GM18868 (cell line): ENCODE data around the gene PLCB3.

Source experiments
- ATAC-seq: cut with Tn5 transposase; IDR thresholded peaks from one replicate; pipeline ENCODE4 v1.9.1; 2021; ENCODE audit warnings: mild to moderate bottlenecking, moderate library complexity; ENCODE audit not compliant: unreplicated experiment

PLCB3 gene

GRCh38 chr11:64220798-64221197 lies 30.5 kb upstream of the PLCB3 start:
- ATAC-seq: no peak

- ATAC-seq: no peak
Measured at GRCh38 chr11:64222651-64223000, 28.7 kb upstream of the PLCB3 start.

DNA sequence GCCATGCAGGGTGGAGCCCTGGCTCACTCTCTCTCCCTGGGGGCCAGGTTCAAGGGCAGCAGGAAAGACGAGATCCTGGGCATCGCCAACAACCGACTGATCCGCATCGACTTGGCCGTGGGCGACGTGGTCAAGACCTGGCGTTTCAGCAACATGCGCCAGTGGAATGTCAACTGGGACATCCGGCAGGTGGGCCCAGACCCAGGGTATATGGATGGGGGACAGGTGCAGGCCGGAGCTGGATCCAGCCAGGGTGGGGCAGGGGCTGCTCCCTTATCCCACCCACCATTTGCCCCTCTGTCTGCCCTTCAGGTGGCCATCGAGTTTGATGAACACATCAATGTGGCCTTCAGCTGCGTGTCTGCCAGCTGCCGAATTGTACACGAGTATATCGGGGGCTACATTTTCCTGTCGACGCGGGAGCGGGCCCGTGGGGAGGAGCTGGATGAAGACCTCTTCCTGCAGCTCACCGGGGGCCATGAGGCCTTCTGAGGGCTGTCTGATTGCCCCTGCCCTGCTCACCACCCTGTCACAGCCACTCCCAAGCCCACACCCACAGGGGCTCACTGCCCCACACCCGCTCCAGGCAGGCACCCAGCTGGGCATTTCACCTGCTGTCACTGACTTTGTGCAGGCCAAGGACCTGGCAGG lies 28.2 kb upstream of the PLCB3 start:
- ATAC-seq: no peak

DNA sequence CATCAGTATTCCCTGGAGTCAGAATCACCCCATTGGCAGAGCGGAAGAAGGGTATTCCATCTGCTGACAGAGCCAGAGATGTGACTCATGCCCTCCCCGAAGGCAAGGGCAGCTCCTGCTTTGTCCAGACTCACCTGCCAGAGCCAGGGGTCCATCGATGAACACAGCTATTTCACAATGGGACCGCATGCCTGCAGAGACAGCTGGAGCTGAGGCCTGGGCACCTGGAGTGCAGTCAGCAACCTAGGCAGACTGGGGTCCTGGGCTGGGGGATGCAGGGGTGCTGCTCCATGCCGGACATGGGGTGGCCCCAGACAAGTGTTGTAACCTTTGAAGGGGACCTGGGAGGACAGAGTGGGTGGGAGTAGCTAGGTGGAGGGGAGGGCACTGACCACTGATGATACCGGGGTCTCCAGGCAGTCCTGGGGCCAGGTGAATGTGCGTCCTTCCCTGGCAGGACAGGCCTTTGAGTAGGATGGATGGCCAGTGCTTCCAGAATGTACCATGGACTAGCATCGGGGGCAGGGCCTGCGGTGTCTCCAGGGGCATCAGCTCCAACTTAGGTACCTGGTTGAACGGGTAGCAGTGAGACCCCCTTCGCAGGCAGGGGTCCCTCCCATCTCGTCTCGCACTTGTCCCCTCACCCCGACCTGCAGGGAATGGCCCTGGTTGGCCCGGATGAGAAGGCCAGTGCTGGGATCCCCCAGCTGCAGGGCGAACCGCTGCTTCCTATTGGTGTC lies 27.0 kb upstream of the PLCB3 start:
- ATAC-seq: no peak

DNA sequence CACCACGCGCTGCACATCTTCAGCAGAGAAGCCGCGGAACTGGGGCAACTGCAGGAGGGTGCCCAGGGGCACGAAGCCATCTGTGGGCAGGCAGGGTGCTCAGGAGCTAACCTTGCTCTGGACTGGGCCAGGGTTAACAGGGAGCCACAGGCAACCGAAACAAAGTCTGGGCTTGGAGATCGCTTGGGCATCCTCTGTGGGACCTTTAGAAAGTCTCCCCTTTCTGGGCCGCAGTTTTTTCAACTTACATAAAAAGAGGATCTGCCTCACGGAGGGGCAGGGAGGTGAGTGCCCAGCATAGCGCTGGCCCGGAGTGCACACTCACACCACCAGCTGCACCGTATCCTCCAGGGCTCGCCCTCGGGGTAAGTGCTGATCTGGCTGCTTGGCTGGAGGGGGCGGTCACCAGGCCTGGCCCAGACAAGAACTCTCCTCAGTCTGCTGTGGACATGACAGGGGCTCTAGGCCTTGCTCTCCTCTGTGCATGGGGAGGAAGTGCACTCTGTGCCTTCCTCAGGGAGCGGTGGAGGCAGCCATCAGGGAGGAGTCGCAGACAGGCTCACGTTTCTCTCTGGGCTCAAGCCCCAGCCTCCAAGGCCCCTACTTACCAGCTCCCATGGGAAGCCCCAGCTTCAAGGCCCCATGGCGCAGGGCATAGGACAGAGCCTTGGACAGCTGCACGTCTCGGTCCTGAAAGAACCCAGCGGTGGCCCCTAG lies 26.3 kb upstream of the PLCB3 start:
- no peak for ATAC-seq

DNA sequence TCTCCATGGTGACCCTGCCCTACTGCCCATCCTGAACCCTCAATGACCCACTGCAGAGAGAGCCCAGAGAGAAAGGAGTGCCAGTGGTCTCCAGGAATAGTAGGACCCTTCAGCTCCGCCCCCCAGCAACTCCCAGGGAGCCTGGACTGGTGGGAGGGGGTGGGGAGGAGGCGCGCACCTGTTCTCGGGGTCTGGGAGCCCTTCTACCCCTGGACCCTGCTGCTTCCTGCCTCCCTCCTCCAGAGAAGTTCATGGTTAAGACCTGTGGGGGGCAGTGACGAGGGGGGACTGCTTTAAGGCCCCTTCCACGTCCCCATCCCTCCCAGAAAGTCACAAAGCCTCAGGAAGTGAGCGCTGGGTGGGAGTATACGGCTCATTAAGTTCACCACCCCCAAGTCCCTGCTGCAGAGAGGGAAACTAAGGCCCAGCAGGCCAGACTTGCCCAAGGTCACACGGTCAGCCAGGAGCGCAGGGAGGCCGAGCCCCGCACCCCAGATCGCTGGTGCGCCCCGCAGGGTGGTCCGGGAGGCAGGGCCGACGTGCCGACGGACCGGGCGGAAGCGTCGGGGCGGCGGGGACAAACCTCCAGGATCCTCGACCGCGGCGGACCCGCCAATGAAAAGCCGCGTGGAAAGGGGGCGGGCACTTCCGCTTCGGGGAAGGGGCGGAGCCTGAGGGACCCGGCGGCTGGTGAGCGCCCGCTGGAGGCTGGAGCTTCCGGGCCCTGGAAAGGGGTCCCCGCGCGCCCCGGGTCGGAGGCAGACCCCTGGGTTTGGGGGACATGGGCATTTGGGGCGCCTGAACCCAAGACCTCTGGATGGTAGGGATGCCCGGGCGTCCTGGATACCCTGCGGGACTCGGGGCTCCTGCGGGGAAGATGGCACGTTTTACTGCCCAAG lies 25.5 kb upstream of the PLCB3 start, which contains the start of the genes NUDT22 and TRPT1:
Gene NUDT22, plus strand, starts transcription at position 667 of the 899 bp plus-strand sequence. CDS start 379 bp downstream, outside the sequence.
Gene TRPT1, minus strand, starts transcription at position 579 of the 899 bp plus-strand sequence. Its CDS starts 326 bp downstream, at position 253.
- peak; percentile 47 for ATAC-seq

DNA sequence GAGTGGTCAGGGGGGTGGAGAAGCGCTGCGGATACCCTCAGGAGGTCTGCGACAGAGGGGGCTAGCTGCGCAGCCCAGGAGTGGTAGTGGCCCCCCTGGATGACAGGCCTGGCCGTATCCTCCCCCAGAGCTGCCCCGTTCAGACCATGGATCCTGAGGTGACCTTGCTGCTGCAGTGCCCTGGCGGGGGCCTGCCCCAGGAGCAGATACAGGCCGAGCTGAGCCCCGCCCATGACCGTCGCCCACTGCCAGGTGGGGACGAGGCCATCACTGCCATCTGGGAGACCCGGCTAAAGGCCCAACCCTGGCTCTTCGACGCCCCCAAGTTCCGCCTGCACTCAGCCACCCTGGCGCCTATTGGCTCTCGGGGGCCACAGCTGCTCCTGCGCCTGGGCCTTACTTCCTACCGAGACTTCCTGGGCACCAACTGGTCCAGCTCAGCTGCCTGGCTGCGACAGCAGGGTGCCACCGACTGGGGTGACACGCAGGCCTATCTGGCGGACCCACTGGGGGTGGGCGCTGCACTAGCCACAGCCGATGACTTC lies 24.8 kb upstream of the PLCB3 start:
- peak; percentile 34 for ATAC-seq

DNA sequence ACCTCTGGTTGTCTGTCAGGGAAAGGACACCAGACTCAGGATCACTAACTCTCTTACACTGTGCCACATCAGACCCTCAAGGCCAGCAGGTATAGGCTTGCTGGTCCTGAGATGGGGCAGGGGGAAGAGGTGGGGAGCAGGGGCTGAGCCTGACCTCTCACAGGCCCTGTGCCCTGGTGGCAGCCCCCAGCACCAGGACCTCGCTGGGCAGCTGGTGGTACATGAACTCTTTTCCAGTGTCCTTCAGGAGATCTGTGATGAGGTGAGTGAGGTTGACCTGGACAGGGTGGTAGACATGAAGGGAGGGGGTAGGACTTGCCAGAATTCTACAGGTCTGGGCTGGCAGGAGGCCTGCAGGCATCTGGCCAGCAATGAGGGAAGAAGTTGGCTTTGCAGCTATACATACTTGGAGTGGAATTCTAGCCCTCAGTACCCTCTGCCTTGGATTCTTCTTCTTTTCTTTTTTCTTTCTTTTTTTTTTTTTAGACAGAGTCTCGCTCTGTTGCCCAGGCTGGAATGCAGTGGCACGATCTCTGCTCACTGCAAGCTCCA lies 23.8 kb upstream of the PLCB3 start:
- no peak for ATAC-seq

GRCh38 chr11:64229090-64229743 lies 22.1 kb upstream of the PLCB3 start:
- ATAC-seq: no peak

DNA sequence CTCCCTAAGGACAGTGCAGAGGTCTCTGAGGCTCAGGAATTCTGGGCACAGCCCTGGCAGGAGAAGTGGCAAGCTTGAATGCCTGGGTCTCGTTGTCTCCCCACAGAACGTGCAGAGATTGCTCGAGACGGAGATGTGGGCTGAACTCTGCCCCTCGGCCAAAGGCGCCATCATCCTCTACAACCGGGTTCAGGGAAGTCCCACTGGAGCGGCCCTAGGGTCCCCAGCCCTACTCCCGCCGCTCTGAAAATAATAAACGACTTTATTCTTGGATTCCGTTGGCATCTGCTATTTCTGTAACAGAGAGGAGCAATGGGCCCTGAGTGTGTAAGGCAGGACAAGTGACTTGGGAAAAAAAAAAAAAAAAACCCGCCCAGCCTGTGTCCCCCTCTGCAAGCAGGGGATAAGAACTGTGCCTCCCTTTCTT lies 21.6 kb upstream of the PLCB3 start:
- no peak for ATAC-seq

DNA sequence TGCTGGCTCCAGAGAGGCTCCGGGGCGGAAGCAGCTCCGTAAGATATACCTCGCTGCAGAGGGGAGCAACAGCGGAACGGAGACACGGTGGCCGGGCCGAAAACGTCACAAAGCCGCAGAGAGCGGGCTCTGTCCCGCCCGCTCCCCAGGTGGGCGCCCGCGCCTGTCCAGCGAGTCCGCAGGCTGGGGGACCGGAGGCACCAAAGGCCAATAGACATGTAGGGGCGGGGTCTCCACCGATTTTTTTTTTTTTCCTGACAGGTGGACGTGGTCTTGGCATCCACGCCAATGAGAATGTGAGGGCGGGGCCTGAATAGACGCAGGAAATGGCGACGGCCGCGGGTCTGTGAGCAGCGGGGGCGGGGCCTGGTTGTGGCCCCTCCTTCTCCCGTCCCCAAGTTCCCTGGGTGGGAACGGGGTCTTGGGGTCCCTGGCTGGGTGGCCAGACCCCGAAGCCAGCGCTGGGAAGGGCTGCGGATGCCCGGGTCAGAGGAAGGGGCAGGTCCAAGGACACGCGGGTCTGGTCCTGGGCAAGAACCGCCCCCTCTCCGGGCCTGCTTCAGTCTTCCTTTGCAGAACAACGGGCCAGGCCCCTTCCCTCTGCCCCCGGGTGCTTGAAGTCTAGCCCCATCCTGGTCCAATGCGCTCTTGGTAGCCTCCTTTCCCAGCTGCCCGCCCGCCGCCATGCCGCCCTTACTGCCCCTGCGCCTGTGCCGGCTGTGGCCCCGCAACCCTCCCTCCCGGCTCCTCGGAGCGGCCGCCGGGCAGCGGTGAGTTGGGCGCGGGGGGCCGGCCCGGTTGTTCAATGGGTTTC lies 21.0 kb upstream of the PLCB3 start, which contains the start of gene DNAJC4:
Gene DNAJC4, plus strand, starts transcription at position 378 of the 814 bp plus-strand sequence. Its CDS starts 307 bp downstream, at position 685.
- ATAC-seq: peak; percentile 43

DNA sequence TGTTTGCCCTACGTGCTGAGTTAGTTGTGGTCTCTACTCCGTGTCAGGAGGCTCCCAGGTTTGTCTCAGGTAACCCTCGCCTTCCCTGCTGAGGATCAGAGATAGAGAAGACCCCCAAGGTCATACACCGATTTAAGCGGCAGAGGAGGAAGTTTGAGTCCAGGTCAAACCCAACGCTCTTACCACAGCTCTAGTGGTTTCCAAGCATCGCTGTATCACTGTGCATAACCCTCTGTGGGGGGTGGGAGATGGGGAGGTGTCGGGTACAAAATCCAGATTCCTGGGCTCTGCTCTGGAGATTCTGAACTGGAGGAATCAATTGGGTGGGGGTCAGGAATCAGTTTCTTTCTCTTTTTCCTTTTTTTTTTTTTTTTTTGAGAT lies 20.4 kb upstream of the PLCB3 start:
- no peak for ATAC-seq

- no peak for ATAC-seq
Measured at GRCh38 chr11:64231546-64231945, 19.8 kb upstream of the PLCB3 start.

- no peak for ATAC-seq
Measured at GRCh38 chr11:64232182-64232966, 19.0 kb upstream of the PLCB3 start.

GRCh38 chr11:64232967-64233315 lies 18.4 kb upstream of the PLCB3 start:
- ATAC-seq: no peak

GRCh38 chr11:64233913-64234586 lies 17.3 kb upstream of the PLCB3 start, which contains the start of gene VEGFB:
Gene VEGFB (plus strand): TSS chr11:64234584. CDS start chr11:64234834, 250 bp downstream.
- ATAC-seq: peak; percentile 54

DNA sequence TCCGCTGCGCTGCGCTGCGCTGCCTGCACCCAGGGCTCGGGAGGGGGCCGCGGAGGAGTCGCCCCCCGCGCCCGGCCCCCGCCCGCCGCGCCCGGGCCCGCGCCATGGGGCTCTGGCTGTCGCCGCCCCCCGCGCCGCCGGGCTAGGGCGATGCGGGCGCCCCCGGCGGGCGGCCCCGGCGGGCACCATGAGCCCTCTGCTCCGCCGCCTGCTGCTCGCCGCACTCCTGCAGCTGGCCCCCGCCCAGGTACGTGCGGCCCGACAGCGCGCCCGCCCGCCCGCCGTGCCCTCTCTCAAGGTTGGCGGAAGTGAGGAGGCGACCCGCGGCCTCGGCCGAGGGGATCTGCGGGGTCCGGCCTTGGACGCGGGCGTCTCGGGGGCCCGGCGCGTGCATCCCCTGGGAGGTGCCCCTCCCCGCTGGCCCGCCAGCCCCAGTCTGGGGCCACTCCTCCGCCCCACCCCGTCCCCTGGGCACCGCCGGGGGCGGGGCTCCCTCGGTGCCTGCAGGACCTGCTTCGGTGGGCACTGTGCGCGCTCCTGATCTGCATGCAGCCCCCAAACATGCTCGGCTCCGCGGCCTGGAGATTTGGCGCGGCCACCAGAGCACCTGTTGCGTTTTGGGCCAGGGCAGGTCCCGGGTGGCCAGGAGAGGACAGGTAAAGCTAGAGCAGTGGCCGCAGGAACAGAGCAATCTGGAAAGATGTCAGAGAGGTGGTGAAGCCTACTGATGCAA lies 16.5 kb upstream of the PLCB3 start:
- peak; percentile 37 for ATAC-seq
